Measurements from ENCODE around the gene WASHC3. TPM values are rescaled to one million over a fixed set of nuclear protein-coding genes. Genes with fewer than 3 reads are reported as not detected.

WASHC3 gene
- total and polyA plus RNA-seq, 2 donors (not counting 3 experiments of a cell fraction or from before 2014, with no cell fraction given): 27.8 to 28.8 TPM

DNA sequence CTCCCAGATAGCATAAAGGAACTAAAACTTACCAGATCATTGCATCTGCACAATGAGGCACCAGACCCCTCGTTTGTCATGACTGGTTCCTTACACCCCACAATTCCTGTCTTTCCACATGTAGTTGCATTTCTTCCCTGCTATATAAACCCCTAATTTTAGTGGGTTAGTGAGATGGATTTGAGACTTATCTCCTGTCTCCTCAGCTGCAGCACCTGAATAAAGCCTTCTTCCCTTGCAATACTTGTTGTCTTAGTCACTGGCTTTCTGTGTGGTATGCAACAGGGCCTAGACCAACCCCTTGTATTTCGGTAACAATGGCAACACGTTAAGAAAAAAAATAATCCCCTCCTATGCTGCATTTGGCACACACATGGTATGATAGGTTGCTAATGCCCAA, 45.1 kb upstream of the WASHC3 start:
- intact Hi-C loops (cut with micrococcal nuclease): no loop called here
- Histone ChIP-seq H3K27ac (ENCODE audit: insufficient read depth, low read depth, low read length) (no peak overlapping the region), H4K20me1 (replicated peaks; ENCODE audit: control insufficient read depth, extremely low read depth, insufficient read depth, low read length) (no peaks in the 10 kb centered on the region), H3K4me2 (ENCODE audit: insufficient read depth, low read length) (no peak overlapping the region), H3K79me2 (ENCODE audit: control insufficient read depth, insufficient read depth, low read length) (no peaks in the 10 kb centered on the region), H3K27me3 (ENCODE audit: control insufficient read depth in 2 of 2, insufficient read depth in 2 of 2, low read length in 2 of 2) (no peaks in the 10 kb centered on the region), H3K4me3 (replicated peaks in 1 of 3; ENCODE audit: insufficient read depth in 1 of 3, low read depth in 1 of 3, low read length in 3 of 3) (no peak overlapping the region), H3K9ac (replicated peaks; ENCODE audit: extremely low read depth, insufficient read depth, low read length) (no peak overlapping the region), H3K4me1 (ENCODE audit: control insufficient read depth, extremely low read depth, insufficient read depth, low read length) (no peaks in the 10 kb centered on the region), H3K9me3 (replicated peaks; ENCODE audit: control insufficient read depth, insufficient read depth, low read length) (peaks cover 2% of the 10 kb centered on the region), H3K9me1 (replicated peaks; ENCODE audit: control insufficient read depth, extremely low read depth, insufficient read depth, low read length) (no peaks in the 10 kb centered on the region), H3K36me3 (ENCODE audit: control insufficient read depth in 2 of 2, extremely low read depth in 1 of 2, insufficient read depth in 2 of 2, low read length in 2 of 2) (peaks cover 9 to 12% of the 10 kb centered on the region in 2 experiments), H2AFZ (ENCODE audit: low read depth, low read length) (no peak overlapping the region)
- BruUV-seq (replicated peaks): no TSS peak
- dilution Hi-C loops (cut with MboI; ENCODE audit: extremely low pct_ligation_motif_present, low sequenced_read_pairs): no loop called here
- no peak for DNase-seq (ENCODE audit: low read depth, low spot score)
- ChIA-PET POLR2A (no interaction called here), CTCF (no interaction called here)
- no peak for FAIRE-seq
- TF ChIP-seq JUN (IDR thresholded peaks at IDR 0.05; ENCODE audit: borderline replicate concordance, insufficient read depth, insufficient read length, low read depth) (no peak), GATA2 (IDR thresholded peaks at IDR 0.05; ENCODE audit: insufficient read depth, insufficient read length, low read depth, low read length) (no peak), MYC (IDR thresholded peaks at IDR 0.05; ENCODE audit: low read depth, low read length) (no peak), FOS (IDR thresholded peaks at IDR 0.05; ENCODE audit: borderline replicate concordance, insufficient read depth, low read length) (no peak), POLR2A (IDR thresholded peaks at IDR 0.05; ENCODE audit: low read depth, low read length) (no peak), POLR2AphosphoS5 (IDR thresholded peaks at IDR 0.05; ENCODE audit: insufficient read depth, low read depth, low read length) (no peak), EZH2 (IDR thresholded peaks at IDR 0.05; ENCODE audit: borderline replicate concordance, low read depth, low read length, severe bottlenecking) (no peak)
- TF ChIP-seq, protein P1, sequence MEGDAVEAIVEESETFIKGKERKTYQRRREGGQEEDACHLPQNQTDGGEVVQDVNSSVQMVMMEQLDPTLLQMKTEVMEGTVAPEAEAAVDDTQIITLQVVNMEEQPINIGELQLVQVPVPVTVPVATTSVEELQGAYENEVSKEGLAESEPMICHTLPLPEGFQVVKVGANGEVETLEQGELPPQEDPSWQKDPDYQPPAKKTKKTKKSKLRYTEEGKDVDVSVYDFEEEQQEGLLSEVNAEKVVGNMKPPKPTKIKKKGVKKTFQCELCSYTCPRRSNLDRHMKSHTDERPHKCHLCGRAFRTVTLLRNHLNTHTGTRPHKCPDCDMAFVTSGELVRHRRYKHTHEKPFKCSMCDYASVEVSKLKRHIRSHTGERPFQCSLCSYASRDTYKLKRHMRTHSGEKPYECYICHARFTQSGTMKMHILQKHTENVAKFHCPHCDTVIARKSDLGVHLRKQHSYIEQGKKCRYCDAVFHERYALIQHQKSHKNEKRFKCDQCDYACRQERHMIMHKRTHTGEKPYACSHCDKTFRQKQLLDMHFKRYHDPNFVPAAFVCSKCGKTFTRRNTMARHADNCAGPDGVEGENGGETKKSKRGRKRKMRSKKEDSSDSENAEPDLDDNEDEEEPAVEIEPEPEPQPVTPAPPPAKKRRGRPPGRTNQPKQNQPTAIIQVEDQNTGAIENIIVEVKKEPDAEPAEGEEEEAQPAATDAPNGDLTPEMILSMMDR (IDR thresholded peaks at IDR 0.05; ENCODE audit: extremely low read depth in 1 of 2, insufficient read depth in 1 of 2, low read depth in 1 of 2, low read length in 2 of 2): no peak
- TF ChIP-seq, protein P2, sequence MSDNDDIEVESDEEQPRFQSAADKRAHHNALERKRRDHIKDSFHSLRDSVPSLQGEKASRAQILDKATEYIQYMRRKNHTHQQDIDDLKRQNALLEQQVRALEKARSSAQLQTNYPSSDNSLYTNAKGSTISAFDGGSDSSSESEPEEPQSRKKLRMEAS (IDR thresholded peaks at IDR 0.05; ENCODE audit: insufficient read depth, insufficient read length): no peak

All from endothelial cell of umbilical vein (primary cell).